Right lung (tissue), 5 donors: ENCODE measurements around the gene CROCC2. TPM values are rescaled to one million over a fixed set of nuclear protein-coding genes. Genes with fewer than 3 reads are reported as not detected.

ENCODE experiments used
- DNase-seq, 2 donors: peaks; one replicate each; pipeline ENCODE4 v3.0.0-alpha.2; 2013
- polyA plus RNA-seq, 5 donors: library from polyadenylated mRNA; unstranded; fragments of 120-200 nt; gene quantifications; one replicate each; pipeline versions ENCODE4 v1.2.1 to v1.2.3, GENCODE V29; 2013; ENCODE audit warnings: inconsistent platforms in 1 of 5, low replicate concordance in 1 of 5; ENCODE audit not compliant: insufficient read length in 5 of 5, insufficient read depth in 1 of 5

The CROCC2 gene
- polyA plus RNA-seq, 5 donors, result 0.95 to 3.5 (median 2.7) TPM

GRCh38 chr2:240904216-240905175 is 1.6 kb upstream of the CROCC2 start:
- DNase-seq, result no peak

- no peak for DNase-seq
These were observed 857 bp upstream of the CROCC2 start for GRCh38 chr2:240905176-240905781.

- no peak for DNase-seq
These were observed 915 bp downstream of the CROCC2 start for GRCh38 chr2:240906911-240907590.

- DNase-seq, result no peak
These were observed 3.3 kb downstream of the CROCC2 start for GRCh38 chr2:240909216-240909974.

GRCh38 chr2:240911641-240912265 is 5.6 kb downstream of the CROCC2 start:
- DNase-seq, result no peak

GRCh38 chr2:240912878-240913809 is 7.0 kb downstream of the CROCC2 start:
- DNase-seq, result no peak

- peak in 1 of 2 donors; percentile 78 for DNase-seq
These were observed 7.9 kb downstream of the CROCC2 start for GRCh38 chr2:240913810-240914644.

GRCh38 chr2:240914645-240915525 is 8.7 kb downstream of the CROCC2 start:
- no peak for DNase-seq

GRCh38 chr2:240915526-240916341 is 9.6 kb downstream of the CROCC2 start:
- DNase-seq, result no peak

GRCh38 chr2:240916571-240917008 is 10.5 kb downstream of the CROCC2 start:
- DNase-seq, result peak; percentile 81 to 82

GRCh38 chr2:240917009-240917683 is 11.0 kb downstream of the CROCC2 start:
- no peak for DNase-seq

- DNase-seq, result no peak
These were observed 11.6 kb downstream of the CROCC2 start for GRCh38 chr2:240917684-240918257.

- no peak for DNase-seq
These were observed 12.3 kb downstream of the CROCC2 start for GRCh38 chr2:240918258-240919091.

GRCh38 chr2:240919161-240919781 is 13.1 kb downstream of the CROCC2 start:
- DNase-seq, result no peak
